ENCODE data around the gene GJD3. TPM values are rescaled to one million over a fixed set of nuclear protein-coding genes. Genes with fewer than 3 reads are reported as not detected.
A peak's percentile ranks its signal among the peaks of the same experiment; 100 is the strongest.

GJD3 gene
- total and polyA plus RNA-seq, 12 donors = 0.65 to 6.2 (median 1.6) TPM

- 96% methylated on average over 18 of the region's 18 CpGs for WGBS, 2 donors
- Histone ChIP-seq H3K9me3 (no peaks in the 10 kb centered on the region), H3K4me3 (no peak overlapping the region), H3K36me3 (peaks cover 0 to 4% (median 0%) of the 10 kb centered on the region in 9 donors), H3K4me1 (peaks cover 0 to 25% (median 10%) of the 10 kb centered on the region in 9 donors), H3K27me3 (peaks cover 0 to 21% (median 0%) of the 10 kb centered on the region in 7 donors), H3K27ac (no peak overlapping the region)
- ATAC-seq (no peak), DNase-seq (no peak)
- intact Hi-C loops (cut with DNase I) = loop anchor here in 4 of 10 donors (5.0 to 10.0 kb wide), 5 partner anchors 36 to 199 kb away; partner anchors contain the start of genes CCR7 (in 2 of the 4), TOP2A (in 2 of the 4) and IGFBP4 (in 1 of the 4)
- no peak for TF ChIP-seq CTCF (IDR thresholded peaks at IDR 0.05)
These were observed 1.7 kb upstream of the GJD3 start for GRCh38 chr17:40366076-40366860.

- no peaks in the 10 kb centered on the region for H3K9me3 ChIP-seq
- DNase-seq = no peak
- peaks cover 0 to 4% (median 0%) of the 10 kb centered on the region in 9 donors for H3K36me3 ChIP-seq
- TF ChIP-seq CTCF (IDR thresholded peaks at IDR 0.05) = no peak
- H3K27ac ChIP-seq = peak overlapping the region in 3 of 10 donors; percentile 81 to 83 (median 81)
- WGBS, 2 donors = 72 to 77% methylated on average over 9 of the region's 9 CpGs
- no peak for ATAC-seq
- H3K4me3 ChIP-seq = peak overlapping the region in 8 of 10 donors; percentile 40 to 67 (median 52)
- peaks cover 0 to 25% (median 10%) of the 10 kb centered on the region in 9 donors for H3K4me1 ChIP-seq
- intact Hi-C loops (cut with DNase I) = loop anchor here in 9 of 10 donors (5.0 to 10.0 kb wide), 10 partner anchors 32 to 200 kb away; partner anchors contain the start of genes TOP2A (in 4 of the 9), CCR7 (in 2 of the 9) and IGFBP4 (in 1 of the 9)
- peaks cover 0 to 26% (median 0%) of the 10 kb centered on the region in 7 donors for H3K27me3 ChIP-seq
These were observed 369 bp upstream of the GJD3 start for GRCh38 chr17:40364906-40365305.

- peak overlapping the region; percentile 40 to 67 (median 52) for H3K4me3 ChIP-seq
- H3K36me3 ChIP-seq = peaks cover 0 to 4% (median 0%) of the 10 kb centered on the region in 9 donors
- peak; percentile 4 to 54 (median 36) for ATAC-seq
- DNase-seq = peak; percentile 38 to 43
- TF ChIP-seq CTCF (IDR thresholded peaks at IDR 0.05) = no peak
- H3K4me1 ChIP-seq = peaks cover 0 to 31% (median 10%) of the 10 kb centered on the region in 9 donors
- H3K27me3 ChIP-seq = peaks cover 0 to 26% (median 0%) of the 10 kb centered on the region in 7 donors
- peak overlapping the region in 9 of 10 donors; percentile 32 to 83 (median 70) for H3K27ac ChIP-seq
- intact Hi-C loops (cut with DNase I) = loop anchor here in 9 of 10 donors (5.0 to 10.0 kb wide), 10 partner anchors 34 to 202 kb away; partner anchors contain the start of genes TOP2A (in 4 of the 9), CCR7 (in 2 of the 9) and IGFBP4 (in 1 of the 9)
- 1% methylated on average over 71 to 91 of the region's 91 CpGs for WGBS, 2 donors
- H3K9me3 ChIP-seq = no peaks in the 10 kb centered on the region
These were observed 1.3 kb downstream of the GJD3 start for GRCh38 chr17:40363111-40363827.
